ENCODE results near the gene TRHDE. TPM values are rescaled to one million over a fixed set of nuclear protein-coding genes. Genes with fewer than 3 reads are reported as not detected.

Gene TRHDE
- total and polyA plus RNA-seq, 2 of the 13 experiments (the other 11 are each of a cell fraction or from before 2014, with no cell fraction given) = not detected

DNA sequence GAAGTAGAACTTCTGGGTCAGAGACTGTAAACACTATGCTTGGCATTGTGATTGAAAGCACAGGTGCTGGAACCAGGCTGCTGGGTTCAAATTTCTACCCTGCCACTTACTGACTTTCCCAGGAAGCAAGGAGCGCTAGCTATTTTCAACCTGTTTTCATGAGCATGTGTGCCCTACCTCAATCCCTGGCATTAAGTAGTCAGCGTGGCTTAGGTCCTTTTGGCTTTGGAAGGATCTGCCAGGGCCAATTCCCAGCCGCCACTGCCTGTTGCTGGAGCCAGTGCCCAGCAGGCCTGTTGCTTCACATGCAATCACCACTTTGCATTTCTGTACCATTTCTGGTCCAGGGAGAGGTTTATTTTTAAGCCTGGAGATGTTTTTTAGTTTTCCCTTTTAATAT lies 196.3 kb downstream of the TRHDE start:
- no peak for TF ChIP-seq ZNF331 (CRISPR knock-in tag; IDR thresholded peaks at IDR 0.05)
- FAIRE-seq = no peak
- no peak overlapping the region for H3K9ac ChIP-seq (ENCODE audit: insufficient read depth, low read depth, low read length)
- 26% methylated on average over 3 of the region's 3 CpGs for WGBS (ENCODE audit: low lambda C conversion rate)
- no peaks in the 10 kb centered on the region for H3K9me3 ChIP-seq (ENCODE audit: low read length)
- POLR2A ChIA-PET = no interaction called here
- no peaks in the 10 kb centered on the region for H3K79me2 ChIP-seq (ENCODE audit: insufficient read depth, low read length)
- CTCF ChIA-PET (ENCODE audit: low intra/inter-chr PET ratio, low total read pairs) = no interaction called here
- H3K36me3 ChIP-seq (replicated peaks in 1 of 2; ENCODE audit: control insufficient read depth in 1 of 2, insufficient read depth in 2 of 2, low read length in 2 of 2) = no peaks in the 10 kb centered on the region
- no TSS peak for BruUV-seq (replicated peaks)
- H3K27ac ChIP-seq (ENCODE audit: extremely low read length, insufficient read depth, low read length) = no peak overlapping the region
- in situ Hi-C loops (cut with HindIII; ENCODE audit: extremely low pct_ligation_motif_present, low pct_unique_long_range_greater_than_20kb) (no loop called here), intact Hi-C loops (cut with micrococcal nuclease; ENCODE audit: unreplicated experiment) (no loop called here)
- H3K4me1 ChIP-seq (ENCODE audit: insufficient read depth, low read length) = no peaks in the 10 kb centered on the region
- no peak for DNase-seq (ENCODE audit: low spot score)
- no peak for ATAC-seq
- no peak overlapping the region for H3K4me2 ChIP-seq (ENCODE audit: low read depth, low read length)
- H3K27me3 ChIP-seq (ENCODE audit: control insufficient read depth in 1 of 2, insufficient read depth in 2 of 2, low read length in 2 of 2) = no peaks in the 10 kb centered on the region
- H2AFZ ChIP-seq (ENCODE audit: low read length) = no peak overlapping the region
- H3K4me3 ChIP-seq (replicated peaks in 1 of 3; ENCODE audit: insufficient read depth in 1 of 3, low read depth in 2 of 3, low read length in 3 of 3) = no peak overlapping the region
- no peaks in the 10 kb centered on the region for H4K20me1 ChIP-seq (ENCODE audit: insufficient read depth, low read length)

DNA sequence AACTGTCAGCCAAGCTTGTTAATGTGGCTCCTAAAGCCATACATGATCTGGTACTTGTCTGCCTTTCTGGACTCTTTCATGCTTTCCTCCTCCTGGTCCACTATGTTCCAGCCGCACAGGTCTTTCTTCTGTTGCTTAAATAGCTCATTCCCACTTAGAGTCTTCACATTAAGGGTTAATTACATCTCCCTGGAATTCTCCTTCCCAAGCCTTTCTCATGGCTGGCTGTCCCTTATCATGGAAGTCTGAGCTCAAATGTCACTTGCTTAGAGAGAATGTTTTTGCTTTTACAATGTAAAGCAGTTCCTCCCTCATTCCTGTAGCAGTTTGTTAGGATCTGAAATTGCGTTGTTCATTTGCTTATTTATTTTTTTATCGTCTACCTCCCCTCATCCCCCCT lies 199.6 kb downstream of the TRHDE start:
- ChIA-PET CTCF (ENCODE audit: low intra/inter-chr PET ratio, low total read pairs) (no interaction called here), POLR2A (no interaction called here)
- BruUV-seq (replicated peaks) = no TSS peak
- Histone ChIP-seq H3K4me1 (ENCODE audit: insufficient read depth, low read length) (no peaks in the 10 kb centered on the region), H4K20me1 (ENCODE audit: insufficient read depth, low read length) (no peaks in the 10 kb centered on the region), H3K36me3 (replicated peaks in 1 of 2; ENCODE audit: control insufficient read depth in 1 of 2, insufficient read depth in 2 of 2, low read length in 2 of 2) (no peaks in the 10 kb centered on the region), H3K27me3 (ENCODE audit: control insufficient read depth in 1 of 2, insufficient read depth in 2 of 2, low read length in 2 of 2) (no peaks in the 10 kb centered on the region), H3K27ac (ENCODE audit: extremely low read length, insufficient read depth, low read length) (no peak overlapping the region), H3K4me2 (ENCODE audit: low read depth, low read length) (no peak overlapping the region), H3K9me3 (ENCODE audit: low read length) (no peaks in the 10 kb centered on the region), H3K79me2 (ENCODE audit: insufficient read depth, low read length) (no peaks in the 10 kb centered on the region), H3K9ac (ENCODE audit: insufficient read depth, low read depth, low read length) (no peak overlapping the region), H2AFZ (ENCODE audit: low read length) (no peak overlapping the region), H3K4me3 (replicated peaks in 1 of 3; ENCODE audit: insufficient read depth in 1 of 3, low read depth in 2 of 3, low read length in 3 of 3) (no peak overlapping the region)
- in situ Hi-C loops (cut with HindIII; ENCODE audit: extremely low pct_ligation_motif_present, low pct_unique_long_range_greater_than_20kb) = no loop called here
- no peak for FAIRE-seq
- under 1% methylated on average over 3 of the region's 3 CpGs for WGBS (ENCODE audit: low lambda C conversion rate)
- TF ChIP-seq SOX6 (IDR thresholded peaks at IDR 0.05) (no peak), SOX6 (CRISPR knock-in tag; IDR thresholded peaks at IDR 0.05) (no peak), ZNF30 (CRISPR knock-in tag; IDR thresholded peaks at IDR 0.05) (no peak), ZNF329 (CRISPR knock-in tag; IDR thresholded peaks at IDR 0.05; ENCODE audit: low read depth) (no peak), MYNN (CRISPR knock-in tag; IDR thresholded peaks at IDR 0.05; ENCODE audit: low read depth) (no peak), ZNF749 (CRISPR knock-in tag; IDR thresholded peaks at IDR 0.05; ENCODE audit: borderline replicate concordance) (no peak)
- no peak for DNase-seq (ENCODE audit: low spot score)
- no peak for ATAC-seq
- intact Hi-C loops (cut with micrococcal nuclease; ENCODE audit: unreplicated experiment) = no loop called here
